ENCODE measurements around the gene TSPO.

The TSPO gene

DNA sequence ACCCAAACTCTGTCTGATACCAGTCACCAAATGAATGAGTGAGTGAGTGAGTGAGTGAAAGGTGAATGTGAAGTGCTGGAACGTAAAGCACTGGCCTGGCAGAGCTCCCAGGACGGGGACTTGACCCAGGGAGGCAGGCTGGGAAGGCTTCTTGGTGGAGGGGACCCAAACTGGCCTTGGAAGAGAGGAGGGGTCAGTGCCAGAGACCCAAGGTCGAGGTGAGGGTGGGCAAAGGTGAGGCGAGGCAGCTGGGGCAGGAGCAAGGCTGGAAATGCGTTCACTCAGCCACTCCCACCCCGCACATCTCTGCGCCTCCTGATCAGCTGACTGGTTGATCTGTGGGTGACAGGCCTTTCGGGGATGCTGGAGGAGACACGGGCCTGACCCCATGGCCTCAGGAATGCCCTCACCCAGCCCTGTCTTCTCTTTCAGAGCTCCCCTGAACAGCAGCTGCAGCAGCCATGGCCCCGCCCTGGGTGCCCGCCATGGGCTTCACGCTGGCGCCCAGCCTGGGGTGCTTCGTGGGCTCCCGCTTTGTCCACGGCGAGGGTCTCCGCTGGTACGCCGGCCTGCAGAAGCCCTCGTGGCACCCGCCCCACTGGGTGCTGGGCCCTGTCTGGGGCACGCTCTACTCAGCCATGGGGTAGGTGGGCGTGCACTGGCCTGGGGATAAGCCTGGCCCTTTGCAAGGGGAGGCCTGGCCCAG lies 7.6 kb downstream of the TSPO start:
- H2AFZ ChIP-seq (ENCODE audit: low read length), result no peak overlapping the region
- H3K4me3 ChIP-seq (ENCODE audit: low read depth, low read length, poor library complexity, severe bottlenecking), result no peak overlapping the region
- TF ChIP-seq EZH2 (IDR thresholded peaks at IDR 0.05; ENCODE audit: borderline replicate concordance, low read length), result no peak
- TF ChIP-seq, protein P1, sequence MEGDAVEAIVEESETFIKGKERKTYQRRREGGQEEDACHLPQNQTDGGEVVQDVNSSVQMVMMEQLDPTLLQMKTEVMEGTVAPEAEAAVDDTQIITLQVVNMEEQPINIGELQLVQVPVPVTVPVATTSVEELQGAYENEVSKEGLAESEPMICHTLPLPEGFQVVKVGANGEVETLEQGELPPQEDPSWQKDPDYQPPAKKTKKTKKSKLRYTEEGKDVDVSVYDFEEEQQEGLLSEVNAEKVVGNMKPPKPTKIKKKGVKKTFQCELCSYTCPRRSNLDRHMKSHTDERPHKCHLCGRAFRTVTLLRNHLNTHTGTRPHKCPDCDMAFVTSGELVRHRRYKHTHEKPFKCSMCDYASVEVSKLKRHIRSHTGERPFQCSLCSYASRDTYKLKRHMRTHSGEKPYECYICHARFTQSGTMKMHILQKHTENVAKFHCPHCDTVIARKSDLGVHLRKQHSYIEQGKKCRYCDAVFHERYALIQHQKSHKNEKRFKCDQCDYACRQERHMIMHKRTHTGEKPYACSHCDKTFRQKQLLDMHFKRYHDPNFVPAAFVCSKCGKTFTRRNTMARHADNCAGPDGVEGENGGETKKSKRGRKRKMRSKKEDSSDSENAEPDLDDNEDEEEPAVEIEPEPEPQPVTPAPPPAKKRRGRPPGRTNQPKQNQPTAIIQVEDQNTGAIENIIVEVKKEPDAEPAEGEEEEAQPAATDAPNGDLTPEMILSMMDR (IDR thresholded peaks at IDR 0.05; ENCODE audit: low read length), result no peak
- H3K36me3 ChIP-seq (ENCODE audit: insufficient read depth, low read length), result no peaks in the 10 kb centered on the region
- no peak overlapping the region for H3K9ac ChIP-seq (ENCODE audit: low read length)
- no peak overlapping the region for H3K27ac ChIP-seq (ENCODE audit: low read depth, low read length, poor library complexity, severe bottlenecking)
- 0 out of 2 replicates have a peak, but pooled peaks cover 14% of the 10 kb centered on the region for H3K27me3 ChIP-seq (ENCODE audit: insufficient read depth, low read length)
- no peaks in the 10 kb centered on the region for H3K9me2 ChIP-seq (ENCODE audit: low read depth, low read length)
- no peaks in the 10 kb centered on the region for H3K79me2 ChIP-seq (ENCODE audit: insufficient read depth, low read length)
- peaks cover 17% of the 10 kb centered on the region for H3K4me1 ChIP-seq (ENCODE audit: insufficient read depth, low read length, severe bottlenecking)
- H4K20me1 ChIP-seq (ENCODE audit: insufficient read depth, low read length), result no peaks in the 10 kb centered on the region
- no peaks in the 10 kb centered on the region for H3K9me3 ChIP-seq (ENCODE audit: low read length)
- H3F3A ChIP-seq (ENCODE audit: insufficient read depth, low read length), result no peaks in the 10 kb centered on the region
- H3K4me2 ChIP-seq (ENCODE audit: low read length), result no peak overlapping the region

DNA sequence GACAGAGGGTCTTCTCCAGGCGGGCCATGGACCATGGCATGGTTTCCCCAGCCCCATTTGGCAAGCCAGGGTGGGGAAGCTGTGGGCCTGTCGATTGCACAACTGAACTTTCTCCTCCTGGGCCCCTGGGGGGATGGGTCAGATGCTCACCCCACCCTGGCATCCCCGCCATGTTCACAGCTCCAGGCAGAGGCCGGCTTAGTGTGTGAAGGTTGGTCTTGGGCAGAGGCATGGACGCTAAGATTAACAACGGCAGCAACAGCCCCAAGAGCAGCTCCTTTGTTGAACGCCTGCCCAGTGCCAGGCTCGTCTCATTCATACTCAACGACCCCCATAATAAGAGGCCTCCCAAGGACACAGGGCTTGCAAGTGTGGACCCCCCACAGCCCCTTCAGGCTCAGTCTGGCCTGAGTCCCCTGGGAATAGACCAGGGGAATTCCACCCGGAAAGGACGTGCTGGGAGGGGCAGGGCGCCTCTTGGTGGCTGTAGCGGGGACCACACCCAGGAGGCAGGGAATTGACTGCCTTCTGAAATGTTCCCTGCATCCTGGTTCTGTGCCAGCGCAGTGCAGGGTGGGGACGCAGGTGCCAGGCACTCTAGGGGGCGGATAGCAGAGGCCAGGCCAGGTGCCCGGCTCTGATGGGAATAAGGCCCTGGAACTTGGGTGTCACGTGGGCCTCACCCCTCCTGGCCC lies 8.3 kb downstream of the TSPO start:
- TF ChIP-seq, protein P1 (IDR thresholded peaks at IDR 0.05; ENCODE audit: low read length), result peak; percentile 63
- TF ChIP-seq EZH2 (IDR thresholded peaks at IDR 0.05; ENCODE audit: borderline replicate concordance, low read length), result no peak
- H3K9me3 ChIP-seq (ENCODE audit: low read length), result no peaks in the 10 kb centered on the region
- H3K9ac ChIP-seq (ENCODE audit: low read length), result no peak overlapping the region
- H3K27me3 ChIP-seq (ENCODE audit: insufficient read depth, low read length), result 0 out of 2 replicates have a peak, but pooled peaks cover 14% of the 10 kb centered on the region
- H3K4me2 ChIP-seq (ENCODE audit: low read length), result no peak overlapping the region
- H3K27ac ChIP-seq (ENCODE audit: low read depth, low read length, poor library complexity, severe bottlenecking), result no peak overlapping the region
- H2AFZ ChIP-seq (ENCODE audit: low read length), result no peak overlapping the region
- H3K4me3 ChIP-seq (ENCODE audit: low read depth, low read length, poor library complexity, severe bottlenecking), result no peak overlapping the region
- H3K36me3 ChIP-seq (ENCODE audit: insufficient read depth, low read length), result no peaks in the 10 kb centered on the region
- no peaks in the 10 kb centered on the region for H3F3A ChIP-seq (ENCODE audit: insufficient read depth, low read length)
- no peaks in the 10 kb centered on the region for H3K9me2 ChIP-seq (ENCODE audit: low read depth, low read length)
- no peaks in the 10 kb centered on the region for H3K79me2 ChIP-seq (ENCODE audit: insufficient read depth, low read length)
- H3K4me1 ChIP-seq (ENCODE audit: insufficient read depth, low read length, severe bottlenecking), result peaks cover 21% of the 10 kb centered on the region
- H4K20me1 ChIP-seq (ENCODE audit: insufficient read depth, low read length), result no peaks in the 10 kb centered on the region

DNA sequence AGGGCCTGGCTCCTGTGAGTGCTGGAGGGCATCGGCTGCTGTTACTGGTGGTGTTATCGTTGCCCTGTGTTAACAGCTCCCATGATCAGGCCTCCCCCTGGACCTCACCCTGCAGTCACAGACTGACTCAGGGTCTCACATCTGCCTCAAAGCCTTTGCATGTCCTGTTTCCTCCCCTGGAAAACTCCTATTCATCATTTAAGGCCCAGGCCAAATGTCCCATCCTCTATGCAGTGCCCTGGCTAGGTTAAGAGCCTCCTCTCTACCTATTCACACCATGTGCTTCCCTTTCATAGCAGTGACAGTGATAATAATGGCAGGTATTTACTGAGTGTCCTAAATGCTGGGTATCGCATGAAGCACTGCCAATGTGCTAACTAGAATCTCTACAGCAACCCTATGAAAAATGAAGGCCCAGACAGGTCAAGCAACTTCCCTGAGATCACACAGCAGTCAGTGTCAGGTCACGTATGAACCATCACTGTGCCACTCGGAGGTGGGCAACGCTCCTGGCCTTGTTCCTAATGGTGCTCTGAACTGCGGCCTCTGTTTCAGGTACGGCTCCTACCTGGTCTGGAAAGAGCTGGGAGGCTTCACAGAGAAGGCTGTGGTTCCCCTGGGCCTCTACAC lies 9.3 kb downstream of the TSPO start:
- Histone ChIP-seq H3K79me2 (ENCODE audit: insufficient read depth, low read length) (no peaks in the 10 kb centered on the region), H3K9me3 (ENCODE audit: low read length) (no peaks in the 10 kb centered on the region), H3K27me3 (ENCODE audit: insufficient read depth, low read length) (0 out of 2 replicates have a peak, but pooled peaks cover 17% of the 10 kb centered on the region), H2AFZ (ENCODE audit: low read length) (no peak overlapping the region), H3K36me3 (ENCODE audit: insufficient read depth, low read length) (no peaks in the 10 kb centered on the region), H3K4me2 (ENCODE audit: low read length) (no peak overlapping the region), H3K9me2 (ENCODE audit: low read depth, low read length) (no peaks in the 10 kb centered on the region), H3K27ac (ENCODE audit: low read depth, low read length, poor library complexity, severe bottlenecking) (no peak overlapping the region), H3K4me3 (ENCODE audit: low read depth, low read length, poor library complexity, severe bottlenecking) (no peak overlapping the region), H3K9ac (ENCODE audit: low read length) (no peak overlapping the region), H3F3A (ENCODE audit: insufficient read depth, low read length) (no peaks in the 10 kb centered on the region), H3K4me1 (ENCODE audit: insufficient read depth, low read length, severe bottlenecking) (peaks cover 25% of the 10 kb centered on the region), H4K20me1 (ENCODE audit: insufficient read depth, low read length) (no peaks in the 10 kb centered on the region)
- TF ChIP-seq, protein P1 (IDR thresholded peaks at IDR 0.05; ENCODE audit: low read length), result no peak
- no peak for TF ChIP-seq EZH2 (IDR thresholded peaks at IDR 0.05; ENCODE audit: borderline replicate concordance, low read length)

Measured in OCI-LY1 (cell line).